H1 (cell line): Measurements from ENCODE around the gene AIF1. TPM values are rescaled to one million over a fixed set of nuclear protein-coding genes. Genes with fewer than 3 reads are reported as not detected.

Experiments used
- HDAC6 ChIP-seq: IDR thresholded peaks from one replicate; pipeline ENCODE4 v1.7.1; 2012; ENCODE audit warnings: low read depth, mild to moderate bottlenecking, inconsistent platforms, low read length, moderate library complexity
- YY1 ChIP-seq: IDR thresholded peaks from 2 replicates; pipeline ENCODE4 v1.6.1; 2011; ENCODE audit warnings: low read depth, mild to moderate bottlenecking, low read length
- polyA plus RNA-seq, 7 experiments: library from polyadenylated mRNA; depleted of rRNA in 3 of 7; stranded (reverse) in 5 of 7; unstranded in 2 of 7; fragments of >200 nt in 5 of 7; fragments of 200-250 nt in 2 of 7; gene quantifications; 1 replicate in 5 of 7; 2 replicates in 1 of 7; 4 replicates in 1 of 7; pipeline versions ENCODE4 v1.2.1 to v1.2.3, GENCODE V29; 2011 to 2013; ENCODE audit warnings: missing spikeins in 2 of 7, mixed read lengths in 2 of 7
- total RNA-seq: library from RNA; stranded (reverse); fragmentation: NEBNext Ultra II Directional; extraction: Animal tissue kit (Norgen Biotek cat#: 25700); gene quantifications from 2 replicates; pipeline ENCODE4 v1.2.1, GENCODE V29; 2021

The AIF1 gene
- total and polyA plus RNA-seq, 2 of the 8 experiments (the other 6 are each of a cell fraction or from before 2014, with no cell fraction given): 6.3 to 9.8 TPM

DNA sequence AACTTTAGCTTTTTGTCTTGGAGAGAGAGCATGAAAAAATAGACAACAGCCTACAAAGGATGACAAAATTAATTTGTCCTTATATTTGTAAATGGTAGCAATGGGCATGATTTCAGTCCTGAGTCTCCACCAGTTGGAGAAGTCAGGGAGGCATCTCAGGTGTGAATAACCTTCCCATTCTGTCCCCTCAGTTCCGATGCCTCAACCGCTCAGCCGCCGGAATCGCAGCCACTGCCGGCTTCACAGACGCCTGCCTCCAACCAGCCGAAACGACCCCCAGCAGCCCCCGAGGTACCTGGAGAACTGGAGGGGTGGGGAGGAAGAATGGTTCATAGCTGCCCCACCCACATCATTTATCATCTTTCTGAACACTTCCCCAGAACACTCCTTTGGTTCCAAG, 9.0 kb downstream of the AIF1 start (continued):
- TF ChIP-seq HDAC6 (no peak), YY1 (no peak)
